ENCODE data around the gene FAN1. TPM values are rescaled to one million over a fixed set of nuclear protein-coding genes. Genes with fewer than 3 reads are reported as not detected.
A peak's percentile ranks its signal among the peaks of the same experiment; 100 is the strongest.

The FAN1 gene
- total and polyA plus RNA-seq, 2 donors (not counting 1 experiment from before 2014, with no cell fraction given), result 10.6 to 21.3 TPM

GRCh38 chr15:30991255-30992235, 87.8 kb downstream of the FAN1 start, which contains the start of gene MTMR10:
Gene MTMR10, minus strand, starts transcription at chr15:30991628. Its CDS starts 122 bp downstream, at chr15:30991506.
- H3K27me3 Mint-ChIP-seq, result no peaks in the 10 kb centered on the region
- CTCF ChIA-PET, result interaction anchor here (1.2 to 1.7 kb wide), 3 partner anchors 12 to 137 kb away, joined by 9 to 12 read pairs (median 10); no protein-coding TSS in a partner anchor

More at GRCh38 chr15:30991255-30992235, 87.8 kb downstream of the FAN1 start, which contains the start of gene MTMR10:
- Mint-ChIP-seq H3K4me1 (peaks cover 31% of the 10 kb centered on the region), H3K4me3 (peak within 1 kb of the TSS; percentile 95), H3K9me3 (ENCODE audit: insufficient read depth) (no peaks in the 10 kb centered on the region), H3K27ac (peak within 1 kb of the TSS; percentile 97)
- H3K79me2 ChIP-seq (ENCODE audit: control insufficient read depth, insufficient read depth, low read length), result peaks cover 48% of the 10 kb centered on the region
- peak within 1 kb of the TSS; percentile 84 for H3K9ac ChIP-seq (ENCODE audit: low read length)
- intact Hi-C loops (cut with micrococcal nuclease), result loop anchor here (1.0 to 5.0 kb wide), 8 partner anchors 13 to 446 kb away; partner anchors contain the start of gene FAN1
- ATAC-seq (ENCODE audit: low read depth) (peak; percentile 92), DNase-seq (peak; percentile 90)
- no peaks in the 10 kb centered on the region for H3K9me3 ChIP-seq (ENCODE audit: control extremely low read depth in 1 of 3, control insufficient read depth in 2 of 3, insufficient read depth in 1 of 3, low read length in 2 of 3)
- H3K27ac ChIP-seq (ENCODE audit: low read length in 2 of 2), result peak within 1 kb of the TSS; percentile 81 to 94
- peak within 1 kb of the TSS; percentile 94 for H2AFZ ChIP-seq (ENCODE audit: insufficient read depth, low read depth, low read length, poor library complexity, severe bottlenecking)
- peak within 1 kb of the TSS; percentile 77 to 96 (median 85) for H3K4me3 ChIP-seq (ENCODE audit: control extremely low read depth in 1 of 5, extremely low read depth in 1 of 5, insufficient read depth in 1 of 5, low read depth in 2 of 5, low read length in 4 of 5)
- peaks cover 7 to 17% of the 10 kb centered on the region in 2 experiments for H3K36me3 ChIP-seq (replicated peaks in 1 of 2; ENCODE audit: control extremely low read depth in 1 of 2, control insufficient read depth in 1 of 2, extremely low read depth in 1 of 2, insufficient read depth in 2 of 2, low read length in 1 of 2)
- POLR2A ChIA-PET, result interaction anchor here (1.4 to 2.0 kb wide), 2 partner anchors 12 to 38 kb away, joined by 3 to 15 read pairs; no protein-coding TSS in a partner anchor
- H4K20me1 ChIP-seq (ENCODE audit: control insufficient read depth, insufficient read depth, low read length, poor library complexity, severe bottlenecking), result peaks cover 31% of the 10 kb centered on the region
- H3K27me3 ChIP-seq (replicated peaks in 1 of 4; ENCODE audit: control extremely low read depth in 1 of 4, control insufficient read depth in 3 of 4, insufficient read depth in 4 of 4, low read length in 3 of 4), result no peaks in the 10 kb centered on the region
- peak within 1 kb of the TSS; percentile 93 for H3K4me2 ChIP-seq (replicated peaks; ENCODE audit: low read depth, low read length, poor library complexity, severe bottlenecking)
- H3K4me1 ChIP-seq (ENCODE audit: control insufficient read depth in 2 of 2, insufficient read depth in 2 of 2, low read length in 2 of 2), result peaks cover 21 to 31% of the 10 kb centered on the region in 2 donors
- under 1% methylated on average over 111 of the region's 114 CpGs for WGBS (ENCODE audit: insufficient coverage)
- no peak for TF ChIP-seq EZH2 (IDR thresholded peaks at IDR 0.05; ENCODE audit: borderline replicate concordance, insufficient read depth, low read depth, low read length, poor library complexity, severe bottlenecking)
- TF ChIP-seq, protein P1, sequence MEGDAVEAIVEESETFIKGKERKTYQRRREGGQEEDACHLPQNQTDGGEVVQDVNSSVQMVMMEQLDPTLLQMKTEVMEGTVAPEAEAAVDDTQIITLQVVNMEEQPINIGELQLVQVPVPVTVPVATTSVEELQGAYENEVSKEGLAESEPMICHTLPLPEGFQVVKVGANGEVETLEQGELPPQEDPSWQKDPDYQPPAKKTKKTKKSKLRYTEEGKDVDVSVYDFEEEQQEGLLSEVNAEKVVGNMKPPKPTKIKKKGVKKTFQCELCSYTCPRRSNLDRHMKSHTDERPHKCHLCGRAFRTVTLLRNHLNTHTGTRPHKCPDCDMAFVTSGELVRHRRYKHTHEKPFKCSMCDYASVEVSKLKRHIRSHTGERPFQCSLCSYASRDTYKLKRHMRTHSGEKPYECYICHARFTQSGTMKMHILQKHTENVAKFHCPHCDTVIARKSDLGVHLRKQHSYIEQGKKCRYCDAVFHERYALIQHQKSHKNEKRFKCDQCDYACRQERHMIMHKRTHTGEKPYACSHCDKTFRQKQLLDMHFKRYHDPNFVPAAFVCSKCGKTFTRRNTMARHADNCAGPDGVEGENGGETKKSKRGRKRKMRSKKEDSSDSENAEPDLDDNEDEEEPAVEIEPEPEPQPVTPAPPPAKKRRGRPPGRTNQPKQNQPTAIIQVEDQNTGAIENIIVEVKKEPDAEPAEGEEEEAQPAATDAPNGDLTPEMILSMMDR (IDR thresholded peaks at IDR 0.05), result no peak

Measured in B cell (primary cell).